A549 (cell line): ENCODE results near the gene MYOZ1. TPM values are rescaled to one million over a fixed set of nuclear protein-coding genes. Genes with fewer than 3 reads are reported as not detected.

Experiments
- ATAC-seq, 2 experiments: fragments of 200-7000 bp in 1 of 2; fragments of >200 bp in 1 of 2; cut with Nextera tagmentation in 1 of 2; cut with Tn5 transposase in 1 of 2; 3 replicates each; pipeline versions ENCODE4 v1.8.0 to v1.9.1; 2018 to 2020; ENCODE audit warnings: mild to moderate bottlenecking in 1 of 2, moderate library complexity in 1 of 2
- CTCF ChIA-PET: fragments of 300-600 bp; sonication (Branson Sonifier 250); formaldehyde crosslinking; extraction: SDS; loops from one replicate; lab custom pipeline; 2021; ENCODE audit warnings: antibody characterized with exemption, inconsistent platforms; lab: Yijun Ruan, JAX
- POLR2A ChIA-PET: fragments of 350-600 bp; formaldehyde crosslinking; extraction: SDS; loops from one replicate; lab custom pipeline; 2021; ENCODE audit warnings: antibody characterized with exemption, inconsistent platforms; lab: Yijun Ruan, JAX
- DNase-seq, 2 experiments: peaks; one replicate each; pipeline versions ENCODE4 v3.0.0 to v3.0.0-alpha.2; 2011 to 2016; ENCODE audit warnings: low read depth in 1 of 2, low spot score in 1 of 2
- FAIRE-seq: peaks from 2 replicates; lab custom pipeline; 2011; peaks lifted over from hg19 to GRCh38; lab: Jason Lieb, UNC
- H3K27ac ChIP-seq, 2 experiments: fragments of >200 bp; sonication (Bioruptor Twin); formaldehyde crosslinking; 3 replicates each; pipeline ENCODE4 v1.5.1; 2016 to 2017
- H3K4me1 ChIP-seq: fragments of >200 bp; sonication (Bioruptor Twin); formaldehyde crosslinking; 3 replicates; pipeline ENCODE4 v1.6.1; 2016
- H3K4me2 ChIP-seq: fragments of >200 bp; sonication (Bioruptor Twin); formaldehyde crosslinking; 3 replicates; pipeline ENCODE4 v1.6.1; 2016
- H3K4me3 ChIP-seq: fragments of >200 bp; sonication (Bioruptor Twin); formaldehyde crosslinking; 3 replicates; pipeline ENCODE4 v1.5.1; 2016
- H3K9me3 ChIP-seq: fragments of >200 bp; sonication (Bioruptor Twin); formaldehyde crosslinking; 3 replicates; pipeline ENCODE4 v1.6.1; 2016
- BHLHE40 ChIP-seq: IDR thresholded peaks from 2 replicates; pipeline ENCODE4 v1.6.1; 2012; ENCODE audit warnings: low read depth, low read length, inconsistent platforms
- PHF8 ChIP-seq: fragments of 200-600 bp; sonication (generic); IDR thresholded peaks from 2 replicates; pipeline ENCODE4 v1.6.1; 2016; ENCODE audit warnings: low read depth, mild to moderate bottlenecking, antibody characterized with exemption, moderate library complexity, borderline replicate concordance
- ZC3H11A ChIP-seq: fragments of 450-650 bp; IDR thresholded peaks from 2 replicates; pipeline ENCODE4 v1.6.1; 2014; ENCODE audit warnings: antibody characterized with exemption, mild to moderate bottlenecking
- WGBS: methylation state at CpG from one replicate; pipeline ENCODE4 v1.1.6; 2017; ENCODE audit errors: missing lambda C conversion rate; 5-methylcytosine and 5-hydroxymethylcytosine counted together
- polyA plus RNA-seq, 4 experiments: library from polyadenylated mRNA; depleted of rRNA in 3 of 4; stranded (reverse); fragments of >200 nt; fragmentation: RNase III in 1 of 4; extraction: RNeasy Plus Mini Kit Qiagen cat#74134 plus additional on column Dnase treatment in 1 of 4; gene quantifications; 2 replicates in 3 of 4; 3 replicates in 1 of 4; pipeline ENCODE4 v1.2.3, GENCODE V29; 2011 to 2017
- TF ChIP-seq, protein P1 (sequence below): fragments of 450-650 bp; IDR thresholded peaks from 2 replicates; pipeline ENCODE4 v1.6.1; 2014; ENCODE audit warnings: antibody characterized with exemption
- TF ChIP-seq, protein P2 (sequence below): fragments of 150-350 bp; IDR thresholded peaks from 2 replicates; pipeline ENCODE4 v1.6.1; 2014; ENCODE audit warnings: low read depth, mild to moderate bottlenecking, low read length

Gene MYOZ1
- polyA plus RNA-seq, 2 of the 4 experiments (the other 2 are of a cell fraction): 0.04 TPM; not detected in 1

DNA sequence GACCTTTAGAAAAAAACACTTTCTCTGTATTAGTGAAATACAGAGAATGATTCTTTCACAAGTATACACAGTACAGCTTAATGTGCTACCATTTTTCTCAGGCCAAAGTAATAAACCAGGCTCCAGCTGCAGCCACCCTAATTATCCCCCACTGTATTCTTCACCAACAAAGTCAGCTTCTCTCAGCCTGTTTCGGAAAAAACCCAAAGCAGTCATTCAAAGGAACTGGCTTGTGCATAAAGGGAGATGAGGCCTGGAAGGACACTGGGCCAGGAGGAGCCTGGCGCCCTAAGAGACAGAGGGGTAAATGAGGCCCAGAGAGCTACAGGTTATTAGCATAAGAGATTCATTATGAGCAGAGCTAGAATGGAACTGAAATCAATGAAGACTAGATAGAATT, 59.4 kb downstream of the MYOZ1 start:
- CTCF ChIA-PET: interaction anchor here (0.6 to 2.6 kb wide), 6 partner anchors 9 to 62 kb away, joined by 3 to 9 read pairs (median 4); no protein-coding TSS in a partner anchor
- H3K27ac ChIP-seq: no peak overlapping the region
- ATAC-seq (no peak), FAIRE-seq (no peak), DNase-seq (no peak)
- POLR2A ChIA-PET: no interaction called here
- 90% methylated on average over 2 of the region's 2 CpGs for WGBS
- no peak overlapping the region for H3K4me3 ChIP-seq
- H3K4me1 ChIP-seq: peaks cover 15% of the 10 kb centered on the region
- no peak overlapping the region for H3K4me2 ChIP-seq
- TF ChIP-seq BHLHE40: no peak
- TF ChIP-seq, protein P1, sequence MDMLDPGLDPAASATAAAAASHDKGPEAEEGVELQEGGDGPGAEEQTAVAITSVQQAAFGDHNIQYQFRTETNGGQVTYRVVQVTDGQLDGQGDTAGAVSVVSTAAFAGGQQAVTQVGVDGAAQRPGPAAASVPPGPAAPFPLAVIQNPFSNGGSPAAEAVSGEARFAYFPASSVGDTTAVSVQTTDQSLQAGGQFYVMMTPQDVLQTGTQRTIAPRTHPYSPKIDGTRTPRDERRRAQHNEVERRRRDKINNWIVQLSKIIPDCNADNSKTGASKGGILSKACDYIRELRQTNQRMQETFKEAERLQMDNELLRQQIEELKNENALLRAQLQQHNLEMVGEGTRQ: no peak
- TF ChIP-seq ZC3H11A: no peak
- TF ChIP-seq, protein P2, sequence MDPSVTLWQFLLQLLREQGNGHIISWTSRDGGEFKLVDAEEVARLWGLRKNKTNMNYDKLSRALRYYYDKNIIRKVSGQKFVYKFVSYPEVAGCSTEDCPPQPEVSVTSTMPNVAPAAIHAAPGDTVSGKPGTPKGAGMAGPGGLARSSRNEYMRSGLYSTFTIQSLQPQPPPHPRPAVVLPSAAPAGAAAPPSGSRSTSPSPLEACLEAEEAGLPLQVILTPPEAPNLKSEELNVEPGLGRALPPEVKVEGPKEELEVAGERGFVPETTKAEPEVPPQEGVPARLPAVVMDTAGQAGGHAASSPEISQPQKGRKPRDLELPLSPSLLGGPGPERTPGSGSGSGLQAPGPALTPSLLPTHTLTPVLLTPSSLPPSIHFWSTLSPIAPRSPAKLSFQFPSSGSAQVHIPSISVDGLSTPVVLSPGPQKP: no peak
- no peak for TF ChIP-seq PHF8
- peaks cover 4% of the 10 kb centered on the region; the same call in 1 of the 3 replicates for H3K9me3 ChIP-seq

Other genes with a start within 250 kb of the MYOZ1 start
- gene ANXA7, start 227.4 kb downstream of the MYOZ1 start, polyA plus RNA-seq (2011; rRNA removed): 150 and 161 TPM in 2 replicates
- gene ANXA7, start 227.4 kb downstream of the MYOZ1 start, polyA plus RNA-seq (2017; fragmentation: RNase III; extraction: RNeasy Plus Mini Kit Qiagen cat#74134 plus additional on column Dnase treatment): 96.0 to 98.0 TPM (median 96.2 TPM) in 3 replicates
- 1.1 TPM in 2 replicates for gene MSS51, start 207.9 kb downstream of the MYOZ1 start, polyA plus RNA-seq (2011; rRNA removed)
- 0.47 to 0.53 TPM (median 0.49 TPM) in 3 replicates for gene MSS51, start 207.9 kb downstream of the MYOZ1 start, polyA plus RNA-seq (2017; fragmentation: RNase III; extraction: RNeasy Plus Mini Kit Qiagen cat#74134 plus additional on column Dnase treatment)
- gene PPP3CB, start 145.4 kb downstream of the MYOZ1 start, polyA plus RNA-seq (2011; rRNA removed): 25.4 and 25.7 TPM in 2 replicates
- gene PPP3CB, start 145.4 kb downstream of the MYOZ1 start, polyA plus RNA-seq (2017; fragmentation: RNase III; extraction: RNeasy Plus Mini Kit Qiagen cat#74134 plus additional on column Dnase treatment): 20.8 to 22.2 TPM (median 21.6 TPM) in 3 replicates
- 32.5 and 35.4 TPM in 2 replicates for gene USP54, start 50.1 kb downstream of the MYOZ1 start, polyA plus RNA-seq (2011; rRNA removed)
- 8.3 to 9.0 TPM (median 8.8 TPM) in 3 replicates for gene USP54, start 50.1 kb downstream of the MYOZ1 start, polyA plus RNA-seq (2017; fragmentation: RNase III; extraction: RNeasy Plus Mini Kit Qiagen cat#74134 plus additional on column Dnase treatment)
- not detected in 2 replicates for gene SYNPO2L, start 14.6 kb upstream of the MYOZ1 start, polyA plus RNA-seq (2011; rRNA removed)
- not detected in 3 replicates for gene SYNPO2L, start 14.6 kb upstream of the MYOZ1 start, polyA plus RNA-seq (2017; fragmentation: RNase III; extraction: RNeasy Plus Mini Kit Qiagen cat#74134 plus additional on column Dnase treatment)
- 4.0 and 4.9 TPM in 2 replicates for gene AGAP5, start 56.6 kb upstream of the MYOZ1 start, polyA plus RNA-seq (2011; rRNA removed)
- 2.5 to 2.8 TPM (median 2.6 TPM) in 3 replicates for gene AGAP5, start 56.6 kb upstream of the MYOZ1 start, polyA plus RNA-seq (2017; fragmentation: RNase III; extraction: RNeasy Plus Mini Kit Qiagen cat#74134 plus additional on column Dnase treatment)
- gene SEC24C, start 102.9 kb upstream of the MYOZ1 start, polyA plus RNA-seq (2011; rRNA removed): 84.7 and 121 TPM in 2 replicates
- 52.6 to 54.3 TPM (median 54.1 TPM) in 3 replicates for gene SEC24C, start 102.9 kb upstream of the MYOZ1 start, polyA plus RNA-seq (2017; fragmentation: RNase III; extraction: RNeasy Plus Mini Kit Qiagen cat#74134 plus additional on column Dnase treatment)
- gene CHCHD1, start 140.6 kb upstream of the MYOZ1 start, polyA plus RNA-seq (2011; rRNA removed): 67.2 and 75.4 TPM in 2 replicates
- 75.2 to 83.1 TPM (median 80.6 TPM) in 3 replicates for gene CHCHD1, start 140.6 kb upstream of the MYOZ1 start, polyA plus RNA-seq (2017; fragmentation: RNase III; extraction: RNeasy Plus Mini Kit Qiagen cat#74134 plus additional on column Dnase treatment)
- gene ZSWIM8, start 144.1 kb upstream of the MYOZ1 start, polyA plus RNA-seq (2011; rRNA removed): 24.3 and 31.7 TPM in 2 replicates
- 33.9 to 44.5 TPM (median 43.0 TPM) in 3 replicates for gene ZSWIM8, start 144.1 kb upstream of the MYOZ1 start, polyA plus RNA-seq (2017; fragmentation: RNase III; extraction: RNeasy Plus Mini Kit Qiagen cat#74134 plus additional on column Dnase treatment)
- gene NDST2, start 170.1 kb upstream of the MYOZ1 start, polyA plus RNA-seq (2011; rRNA removed): 11.2 and 12.7 TPM in 2 replicates
- 11.7 to 14.9 TPM (median 14.2 TPM) in 3 replicates for gene NDST2, start 170.1 kb upstream of the MYOZ1 start, polyA plus RNA-seq (2017; fragmentation: RNase III; extraction: RNeasy Plus Mini Kit Qiagen cat#74134 plus additional on column Dnase treatment)
- 22.6 and 27.5 TPM in 2 replicates for gene CAMK2G, start 233.1 kb upstream of the MYOZ1 start, polyA plus RNA-seq (2011; rRNA removed)
- 22.8 to 26.6 TPM (median 25.5 TPM) in 3 replicates for gene CAMK2G, start 233.1 kb upstream of the MYOZ1 start, polyA plus RNA-seq (2017; fragmentation: RNase III; extraction: RNeasy Plus Mini Kit Qiagen cat#74134 plus additional on column Dnase treatment)